ENCODE data around the gene MMP17. TPM values are rescaled to one million over a fixed set of nuclear protein-coding genes. Genes with fewer than 3 reads are reported as not detected.

The MMP17 gene
- polyA plus RNA-seq, 1 experiment, result 13.7 TPM

DNA sequence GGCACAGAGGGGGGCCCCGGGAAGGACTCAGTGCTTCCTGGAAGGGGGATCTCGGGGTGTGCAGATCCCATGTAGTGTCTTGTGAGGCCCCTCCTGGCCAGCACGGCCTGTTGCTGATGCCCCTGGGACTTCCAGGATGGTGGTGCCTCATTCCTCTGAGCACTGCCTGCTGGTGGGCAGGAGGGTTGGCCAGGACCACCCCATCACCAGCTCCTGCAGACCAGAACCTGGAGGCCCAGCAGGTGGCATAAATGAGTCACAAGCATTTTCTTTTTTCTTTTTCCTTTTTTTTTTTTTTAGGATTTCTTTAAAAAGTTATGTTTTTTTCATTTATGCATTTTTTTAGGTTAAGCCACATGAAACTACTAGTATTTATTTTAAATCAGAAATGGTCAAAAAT lies 8.0 kb downstream of the MMP17 start:
- Histone ChIP-seq H3K27me3 (ENCODE audit: control insufficient read depth, insufficient read depth, low read length) (no peaks in the 10 kb centered on the region), H3K36me3 (ENCODE audit: control insufficient read depth, insufficient read depth, low read length) (peaks cover 5% of the 10 kb centered on the region), H3K4me3 (ENCODE audit: low read depth, low read length) (no peak overlapping the region)
- TF ChIP-seq CTCF (IDR thresholded peaks at IDR 0.05; ENCODE audit: insufficient read depth, low read depth, low read length), result peak; percentile 46
- CTCF ChIA-PET, result interaction anchor here (1.1 to 2.3 kb wide), 5 partner anchors 9 to 168 kb away, joined by 4 to 11 read pairs (median 7); partner anchors contain the start of gene EP400
- POLR2A ChIA-PET, result no interaction called here
- DNase-seq (ENCODE audit: low read depth), result no peak

DNA sequence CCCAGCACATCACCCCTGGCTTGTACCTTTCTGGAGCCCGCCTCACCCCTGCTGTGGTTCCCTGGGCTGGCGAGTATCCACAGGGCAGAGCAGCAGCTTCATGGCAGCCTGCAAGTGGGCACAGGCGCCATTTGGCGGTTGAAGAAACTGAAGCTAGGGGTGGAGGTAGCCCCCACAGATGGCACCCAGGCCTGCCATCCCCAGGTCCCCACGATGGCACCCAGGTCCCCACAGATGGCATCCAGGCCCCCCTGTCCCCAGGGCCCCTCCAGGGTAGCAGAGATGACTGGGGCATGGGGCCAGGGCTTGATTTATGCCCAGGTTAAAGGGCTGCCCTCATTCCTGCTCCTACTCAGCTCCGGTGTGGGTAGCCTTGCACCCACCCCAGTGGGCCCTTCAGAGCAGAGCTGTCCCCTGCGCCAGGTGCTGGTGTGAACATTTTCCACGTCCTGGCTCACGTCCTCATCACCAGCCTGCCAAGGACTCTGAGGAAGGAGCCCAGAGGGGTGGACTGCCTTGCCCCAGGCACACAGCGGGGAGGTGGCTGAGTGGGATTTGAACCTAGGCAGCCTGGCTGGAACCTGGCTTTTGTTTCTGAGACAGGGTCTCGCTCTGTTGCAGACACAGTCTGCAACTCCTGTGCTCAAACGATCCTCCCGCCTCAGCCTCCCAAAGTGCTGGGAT lies 8.7 kb downstream of the MMP17 start:
- no peak for DNase-seq (ENCODE audit: low read depth)
- POLR2A ChIA-PET, result no interaction called here
- no peak overlapping the region for H3K4me3 ChIP-seq (ENCODE audit: low read depth, low read length)
- CTCF ChIA-PET, result interaction anchor here (0.7 to 2.3 kb wide), 5 partner anchors 110 to 561 kb away, joined by 3 to 11 read pairs (median 4); partner anchors contain the start of gene EP400
- no peaks in the 10 kb centered on the region for H3K27me3 ChIP-seq (ENCODE audit: control insufficient read depth, insufficient read depth, low read length)
- TF ChIP-seq CTCF (IDR thresholded peaks at IDR 0.05; ENCODE audit: insufficient read depth, low read depth, low read length), result no peak
- H3K36me3 ChIP-seq (ENCODE audit: control insufficient read depth, insufficient read depth, low read length), result peaks cover 7% of the 10 kb centered on the region

DNA sequence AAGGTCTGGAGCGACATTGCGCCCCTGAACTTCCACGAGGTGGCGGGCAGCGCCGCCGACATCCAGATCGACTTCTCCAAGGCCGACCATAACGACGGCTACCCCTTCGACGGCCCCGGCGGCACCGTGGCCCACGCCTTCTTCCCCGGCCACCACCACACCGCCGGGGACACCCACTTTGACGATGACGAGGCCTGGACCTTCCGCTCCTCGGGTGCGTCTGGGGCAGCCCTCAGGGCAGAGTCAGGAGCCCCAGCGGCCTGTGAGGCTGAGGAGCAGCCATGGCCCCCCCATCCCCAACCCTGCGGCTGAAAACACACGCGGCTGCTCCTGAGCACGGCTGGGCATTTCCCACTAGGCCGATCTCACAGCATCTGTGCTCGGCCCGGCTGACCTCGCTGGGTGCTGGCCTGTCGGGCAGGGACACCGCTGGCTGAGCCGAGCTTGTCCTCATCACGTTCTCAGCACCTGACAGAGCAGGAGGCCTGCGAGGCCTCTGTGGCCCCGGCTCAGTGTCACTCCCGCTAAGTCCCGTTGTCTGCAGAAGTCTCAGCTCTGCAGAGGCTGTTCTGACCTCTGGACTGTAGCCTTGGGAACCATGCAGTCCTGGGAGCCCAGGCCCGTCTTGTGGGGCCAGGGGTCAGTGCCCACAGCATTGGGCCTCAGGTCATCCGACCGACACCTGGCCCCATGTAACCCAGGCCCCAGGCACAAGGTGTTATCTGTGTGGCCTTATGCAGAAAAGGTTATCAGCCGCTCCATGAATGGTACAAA lies 12.6 kb downstream of the MMP17 start:
- ChIA-PET POLR2A (no interaction called here), CTCF (no interaction called here)
- Histone ChIP-seq H3K27me3 (ENCODE audit: control insufficient read depth, insufficient read depth, low read length) (no peaks in the 10 kb centered on the region), H3K4me3 (ENCODE audit: low read depth, low read length) (no peak overlapping the region), H3K36me3 (ENCODE audit: control insufficient read depth, insufficient read depth, low read length) (peaks cover 17% of the 10 kb centered on the region)
- no peak for DNase-seq (ENCODE audit: low read depth)
- TF ChIP-seq CTCF (IDR thresholded peaks at IDR 0.05; ENCODE audit: insufficient read depth, low read depth, low read length), result no peak

DNA sequence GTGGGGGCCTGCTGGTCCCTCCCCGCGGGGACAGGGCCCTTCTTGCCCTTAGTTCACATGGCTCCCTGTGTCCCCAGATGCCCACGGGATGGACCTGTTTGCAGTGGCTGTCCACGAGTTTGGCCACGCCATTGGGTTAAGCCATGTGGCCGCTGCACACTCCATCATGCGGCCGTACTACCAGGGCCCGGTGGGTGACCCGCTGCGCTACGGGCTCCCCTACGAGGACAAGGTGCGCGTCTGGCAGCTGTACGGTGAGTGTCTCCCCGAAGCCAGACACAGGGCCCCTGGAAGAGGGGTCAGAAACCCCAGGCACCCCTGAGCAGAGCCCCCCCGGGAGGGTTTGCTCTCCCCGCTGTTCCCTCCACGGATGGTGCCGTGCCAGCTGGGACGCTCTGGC lies 13.4 kb downstream of the MMP17 start:
- peaks cover 17% of the 10 kb centered on the region for H3K36me3 ChIP-seq (ENCODE audit: control insufficient read depth, insufficient read depth, low read length)
- DNase-seq (ENCODE audit: low read depth), result no peak
- TF ChIP-seq CTCF (IDR thresholded peaks at IDR 0.05; ENCODE audit: insufficient read depth, low read depth, low read length), result no peak
- no peak overlapping the region for H3K4me3 ChIP-seq (ENCODE audit: low read depth, low read length)
- H3K27me3 ChIP-seq (ENCODE audit: control insufficient read depth, insufficient read depth, low read length), result no peaks in the 10 kb centered on the region
- ChIA-PET CTCF (no interaction called here), POLR2A (no interaction called here)

DNA sequence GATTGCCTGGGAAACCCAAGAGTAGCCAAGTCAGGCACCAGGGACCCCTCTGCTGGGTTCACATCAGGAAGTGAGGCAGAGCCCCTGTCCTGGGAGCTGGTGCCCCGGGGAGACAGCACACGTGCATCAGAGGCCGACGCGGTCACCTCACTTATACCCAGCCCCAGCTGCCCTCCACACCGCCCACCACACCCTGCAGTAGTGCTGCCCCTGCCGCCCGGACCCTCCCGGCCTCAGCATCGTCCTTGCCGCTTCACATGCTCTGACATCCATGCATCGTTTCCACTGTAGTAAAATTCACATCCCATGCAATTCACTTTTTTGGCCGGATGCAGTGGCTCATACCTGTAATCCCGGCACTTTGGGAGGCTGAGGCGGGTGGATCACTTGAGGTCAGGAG lies 14.0 kb downstream of the MMP17 start:
- Histone ChIP-seq H3K4me3 (ENCODE audit: low read depth, low read length) (no peak overlapping the region), H3K27me3 (ENCODE audit: control insufficient read depth, insufficient read depth, low read length) (no peaks in the 10 kb centered on the region), H3K36me3 (ENCODE audit: control insufficient read depth, insufficient read depth, low read length) (peaks cover 19% of the 10 kb centered on the region)
- DNase-seq (ENCODE audit: low read depth), result no peak
- no peak for TF ChIP-seq CTCF (IDR thresholded peaks at IDR 0.05; ENCODE audit: insufficient read depth, low read depth, low read length)
- CTCF ChIA-PET, result no interaction called here
- POLR2A ChIA-PET, result no interaction called here
